Stimulated activated naive CD8-positive, alpha-beta T cell treated with anti-CD3 and anti-CD28 coated beads, Interleukin-15, amount 100 ng/mL, for 72 hours (primary cell): ENCODE data around the gene EVC.

Source experiments
- ATAC-seq: fragments of 150-1000 bp; cut with Tn5 transposase; 2 replicates; pipeline ENCODE4 v1.10.0; 2021; ENCODE audit warnings: mild to moderate bottlenecking, moderate library complexity
- DNase-seq, 2 donors: peaks; one replicate each; pipeline ENCODE4 v3.0.0; 2021 to 2022
- H3K27ac Mint-ChIP-seq, 2 donors: one replicate each; pipeline ENCODE4 v1.8.0; 2022; ENCODE audit warnings: mild to moderate bottlenecking in 2 of 2, mixed read lengths in 2 of 2, moderate library complexity in 2 of 2
- H3K27me3 Mint-ChIP-seq: one replicate; pipeline ENCODE4 v1.8.0; 2022; ENCODE audit warnings: mixed read lengths
- H3K4me1 Mint-ChIP-seq: one replicate; pipeline ENCODE4 v1.8.0; 2022; ENCODE audit warnings: mild to moderate bottlenecking, mixed read lengths
- H3K4me3 Mint-ChIP-seq, 2 donors: one replicate each; pipeline ENCODE4 v1.8.0; 2022; ENCODE audit warnings: mild to moderate bottlenecking in 2 of 2, mixed read lengths in 2 of 2, moderate library complexity in 1 of 2
- H3K9me3 Mint-ChIP-seq, 2 donors: one replicate each; pipeline ENCODE4 v1.8.0; 2022; ENCODE audit warnings: mixed read lengths in 2 of 2

EVC gene

GRCh38 chr4:5742388-5742787 is 31.4 kb downstream of the EVC start:
- no peak for ATAC-seq
- Mint-ChIP-seq H3K9me3 (no peaks in the 10 kb centered on the region), H3K27me3 (no peaks in the 10 kb centered on the region), H3K4me3 (no peak overlapping the region), H3K4me1 (no peaks in the 10 kb centered on the region), H3K27ac (no peak overlapping the region)
- DNase-seq, result no peak

- H3K27me3 Mint-ChIP-seq, result no peaks in the 10 kb centered on the region
Measured at GRCh38 chr4:5742968-5743367, 32.0 kb downstream of the EVC start.

GRCh38 chr4:5746250-5746649 is 35.2 kb downstream of the EVC start:
- Mint-ChIP-seq H3K4me1 (no peaks in the 10 kb centered on the region), H3K27ac (no peak overlapping the region), H3K9me3 (no peaks in the 10 kb centered on the region), H3K27me3 (peaks cover 1% of the 10 kb centered on the region), H3K4me3 (no peak overlapping the region)
- ATAC-seq (no peak), DNase-seq (no peak)

More at GRCh38 chr4:5742968-5743367, 32.0 kb downstream of the EVC start:
- no peak overlapping the region for H3K4me3 Mint-ChIP-seq
- H3K4me1 Mint-ChIP-seq, result no peaks in the 10 kb centered on the region
- H3K27ac Mint-ChIP-seq, result no peak overlapping the region
- DNase-seq (no peak), ATAC-seq (no peak)
- H3K9me3 Mint-ChIP-seq, result no peaks in the 10 kb centered on the region

- no peak overlapping the region for H3K4me3 Mint-ChIP-seq
- DNase-seq (no peak), ATAC-seq (no peak)
- no peak overlapping the region for H3K27ac Mint-ChIP-seq
- no peaks in the 10 kb centered on the region for H3K9me3 Mint-ChIP-seq
- H3K27me3 Mint-ChIP-seq, result peaks cover 8% of the 10 kb centered on the region
- no peaks in the 10 kb centered on the region for H3K4me1 Mint-ChIP-seq
Measured at GRCh38 chr4:5746829-5747737, 36.1 kb downstream of the EVC start.

- Mint-ChIP-seq H3K9me3 (no peaks in the 10 kb centered on the region), H3K27ac (no peak overlapping the region), H3K4me3 (no peak overlapping the region), H3K27me3 (peaks cover 8% of the 10 kb centered on the region), H3K4me1 (no peaks in the 10 kb centered on the region)
- ATAC-seq (no peak), DNase-seq (no peak)
Measured at GRCh38 chr4:5747738-5748375, 36.9 kb downstream of the EVC start.

- Mint-ChIP-seq H3K27ac (peak overlapping the region in 1 of 2 donors; percentile 16), H3K9me3 (no peaks in the 10 kb centered on the region), H3K27me3 (peaks cover 8% of the 10 kb centered on the region), H3K4me1 (no peaks in the 10 kb centered on the region), H3K4me3 (no peak overlapping the region)
- ATAC-seq (no peak), DNase-seq (no peak)
Measured at GRCh38 chr4:5749568-5749967, 38.6 kb downstream of the EVC start.

GRCh38 chr4:5750052-5750945 is 39.3 kb downstream of the EVC start:
- DNase-seq (no peak), ATAC-seq (no peak)
- no peaks in the 10 kb centered on the region for H3K4me1 Mint-ChIP-seq
- no peak overlapping the region for H3K27ac Mint-ChIP-seq
- no peaks in the 10 kb centered on the region for H3K9me3 Mint-ChIP-seq
- no peak overlapping the region for H3K4me3 Mint-ChIP-seq
- peaks cover 8% of the 10 kb centered on the region for H3K27me3 Mint-ChIP-seq

- Mint-ChIP-seq H3K27me3 (peaks cover 8% of the 10 kb centered on the region), H3K27ac (peak overlapping the region in 1 of 2 donors; percentile 85), H3K4me3 (no peak overlapping the region), H3K4me1 (no peaks in the 10 kb centered on the region), H3K9me3 (no peaks in the 10 kb centered on the region)
- ATAC-seq (no peak), DNase-seq (no peak)
Measured at GRCh38 chr4:5750946-5751665, 40.1 kb downstream of the EVC start.

- Mint-ChIP-seq H3K9me3 (no peaks in the 10 kb centered on the region), H3K27me3 (peaks cover 8% of the 10 kb centered on the region), H3K27ac (no peak overlapping the region), H3K4me1 (no peaks in the 10 kb centered on the region), H3K4me3 (no peak overlapping the region)
- DNase-seq (no peak), ATAC-seq (no peak)
Measured at GRCh38 chr4:5751666-5752375, 40.8 kb downstream of the EVC start.

- DNase-seq (no peak), ATAC-seq (peak; percentile 17)
- no peaks in the 10 kb centered on the region for H3K4me1 Mint-ChIP-seq
- H3K27me3 Mint-ChIP-seq, result peaks cover 8% of the 10 kb centered on the region
- no peak overlapping the region for H3K27ac Mint-ChIP-seq
- no peak overlapping the region for H3K4me3 Mint-ChIP-seq
- H3K9me3 Mint-ChIP-seq, result no peaks in the 10 kb centered on the region
Measured at GRCh38 chr4:5752376-5753184, 41.6 kb downstream of the EVC start.

- peaks cover 8% of the 10 kb centered on the region for H3K27me3 Mint-ChIP-seq
- no peaks in the 10 kb centered on the region for H3K9me3 Mint-ChIP-seq
- no peaks in the 10 kb centered on the region for H3K4me1 Mint-ChIP-seq
- no peak overlapping the region for H3K27ac Mint-ChIP-seq
- peak; percentile 6 for ATAC-seq
- no peak overlapping the region for H3K4me3 Mint-ChIP-seq
- DNase-seq, result no peak
Measured at GRCh38 chr4:5753366-5753765, 42.4 kb downstream of the EVC start.

GRCh38 chr4:5753766-5754528 is 42.9 kb downstream of the EVC start:
- no peak overlapping the region for H3K4me3 Mint-ChIP-seq
- no peaks in the 10 kb centered on the region for H3K9me3 Mint-ChIP-seq
- no peak overlapping the region for H3K27ac Mint-ChIP-seq
- ATAC-seq, result no peak
- DNase-seq, result no peak
- H3K27me3 Mint-ChIP-seq, result peaks cover 8% of the 10 kb centered on the region
- no peaks in the 10 kb centered on the region for H3K4me1 Mint-ChIP-seq

- H3K27ac Mint-ChIP-seq, result no peak overlapping the region
- DNase-seq (no peak), ATAC-seq (no peak)
- H3K27me3 Mint-ChIP-seq, result peaks cover 8% of the 10 kb centered on the region
- no peak overlapping the region for H3K4me3 Mint-ChIP-seq
- peaks cover 0 to 2% of the 10 kb centered on the region in 2 donors for H3K9me3 Mint-ChIP-seq
- no peaks in the 10 kb centered on the region for H3K4me1 Mint-ChIP-seq
Measured at GRCh38 chr4:5754529-5754881, 43.5 kb downstream of the EVC start.
